Superior temporal gyrus (tissue), 1 donor: ENCODE measurements around the gene ELOF1.
"Not testable (repeated sequence)": the region's sequence is repeated elsewhere in the genome, so short reads cannot be mapped to it uniquely, and the experiment has no call there.

Source experiments
- DNase-seq: peaks from one replicate; pipeline ENCODE4 v3.0.0-alpha.2; 2016; ENCODE audit errors: extremely low spot score

Gene ELOF1

GRCh38 chr19:11558881-11559828 is at the start of gene ELOF1:
Gene ELOF1, minus strand, starts transcription at chr19:11559230. Its CDS starts 4,883 bp downstream, at chr19:11554347.
- peak; percentile 99 for DNase-seq

GRCh38 chr19:11606484-11606883 is 47.5 kb upstream of the ELOF1 start:
- DNase-seq, result no peak

- DNase-seq, result not testable (repeated sequence)
Observed at GRCh38 chr19:11599704-11600103, 40.7 kb upstream of the ELOF1 start.

- no peak for DNase-seq
Observed at GRCh38 chr19:11598746-11599145, 39.7 kb upstream of the ELOF1 start.

- no peak for DNase-seq
Observed at GRCh38 chr19:11598103-11598483, 39.1 kb upstream of the ELOF1 start.

GRCh38 chr19:11597202-11598102 is 38.4 kb upstream of the ELOF1 start, which contains the start of gene ZNF627:
Gene ZNF627, plus strand, starts transcription at chr19:11597483. Its CDS starts 145 bp downstream, at chr19:11597628.
- DNase-seq, result peak; percentile 98

GRCh38 chr19:11596156-11596555 is 37.1 kb upstream of the ELOF1 start:
- no peak for DNase-seq

GRCh38 chr19:11594084-11594483 is 35.1 kb upstream of the ELOF1 start:
- DNase-seq, result no peak

GRCh38 chr19:11587975-11588631 is 29.1 kb upstream of the ELOF1 start:
- no peak for DNase-seq

GRCh38 chr19:11587302-11587974 is 28.4 kb upstream of the ELOF1 start:
- DNase-seq, result peak; percentile 82

GRCh38 chr19:11586331-11586730 is 27.3 kb upstream of the ELOF1 start:
- no peak for DNase-seq

- no peak for DNase-seq
Observed at GRCh38 chr19:11581740-11582139, 22.7 kb upstream of the ELOF1 start.

GRCh38 chr19:11580116-11580515 is 21.1 kb upstream of the ELOF1 start:
- DNase-seq, result no peak

GRCh38 chr19:11578258-11579142 is 19.5 kb upstream of the ELOF1 start:
- DNase-seq, result no peak

GRCh38 chr19:11577451-11578257 is 18.6 kb upstream of the ELOF1 start, which contains the start of gene ACP5:
Gene ACP5, minus strand, starts transcription at chr19:11577645. Its CDS starts 328 bp downstream, at chr19:11577317.
- no peak for DNase-seq

- no peak for DNase-seq
Observed at GRCh38 chr19:11576227-11576626, 17.2 kb upstream of the ELOF1 start.

GRCh38 chr19:11574689-11575088 is 15.7 kb upstream of the ELOF1 start:
- no peak for DNase-seq

GRCh38 chr19:11573763-11574162 is 14.7 kb upstream of the ELOF1 start:
- DNase-seq, result not testable (repeated sequence)

GRCh38 chr19:11573354-11573753 is 14.3 kb upstream of the ELOF1 start:
- not testable (repeated sequence) for DNase-seq
